Spleen (tissue), 7 donors: Measurements from ENCODE around the gene P2RY13.

ENCODE experiments used
- POLR2A ChIP-seq, 3 donors: fragments of 450-650 bp; IDR thresholded peaks; one replicate each; pipeline ENCODE4 v1.5.1; 2017; ENCODE audit warnings: antibody characterized with exemption in 3 of 3, mild to moderate bottlenecking in 1 of 3
- POLR2AphosphoS5 ChIP-seq, 3 donors: sonication (generic); formaldehyde crosslinking; IDR thresholded peaks; one replicate each; pipeline ENCODE4 v1.5.1; 2017; ENCODE audit warnings: antibody characterized with exemption in 3 of 3
- TF ChIP-seq, protein P1 (sequence below), 11 experiments: fragments of 200-600 bp in 7 of 11; fragments of 450-650 bp in 4 of 11; sonication (generic) in 4 of 11; IDR thresholded peaks in 8 of 11; conservative IDR thresholded peaks in 3 of 11; 1 replicate in 7 of 11; 2 replicates in 4 of 11; pipeline versions ENCODE4 v1.4.0 to v1.8.0; 2016 to 2021; ENCODE audit warnings: antibody characterized with exemption in 11 of 11, inconsistent platforms in 4 of 11, mild to moderate bottlenecking in 1 of 11
- donor health status: DM: no; HTN: no; CAD: no; lungs with moderate emphysema.
- donor health status: DM: no; HTN: no; CAD: no.
- donor health status: DM: no; HTN: no; CAD: no.

DNA sequence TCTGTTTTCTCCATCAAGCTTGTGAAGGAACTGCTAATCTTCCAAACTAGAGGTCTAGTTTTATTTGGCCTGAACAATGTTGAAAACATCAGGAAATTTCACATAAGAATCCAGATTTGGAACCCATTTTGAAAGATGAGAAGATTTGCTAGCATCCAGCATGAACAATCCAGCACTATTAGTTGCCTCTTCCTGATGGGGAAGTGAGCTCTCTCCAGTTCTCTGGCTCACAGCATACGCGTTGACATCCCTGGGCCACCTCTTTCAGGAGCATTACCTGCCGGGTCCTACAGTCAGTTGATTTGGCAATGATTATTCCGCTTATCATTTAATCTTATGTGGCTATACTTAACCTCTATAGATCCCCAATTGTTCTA lies 23.6 kb downstream of the P2RY13 start:
- no peak for TF ChIP-seq POLR2A (IDR thresholded peaks at IDR 0.05)
- TF ChIP-seq, protein P1, sequence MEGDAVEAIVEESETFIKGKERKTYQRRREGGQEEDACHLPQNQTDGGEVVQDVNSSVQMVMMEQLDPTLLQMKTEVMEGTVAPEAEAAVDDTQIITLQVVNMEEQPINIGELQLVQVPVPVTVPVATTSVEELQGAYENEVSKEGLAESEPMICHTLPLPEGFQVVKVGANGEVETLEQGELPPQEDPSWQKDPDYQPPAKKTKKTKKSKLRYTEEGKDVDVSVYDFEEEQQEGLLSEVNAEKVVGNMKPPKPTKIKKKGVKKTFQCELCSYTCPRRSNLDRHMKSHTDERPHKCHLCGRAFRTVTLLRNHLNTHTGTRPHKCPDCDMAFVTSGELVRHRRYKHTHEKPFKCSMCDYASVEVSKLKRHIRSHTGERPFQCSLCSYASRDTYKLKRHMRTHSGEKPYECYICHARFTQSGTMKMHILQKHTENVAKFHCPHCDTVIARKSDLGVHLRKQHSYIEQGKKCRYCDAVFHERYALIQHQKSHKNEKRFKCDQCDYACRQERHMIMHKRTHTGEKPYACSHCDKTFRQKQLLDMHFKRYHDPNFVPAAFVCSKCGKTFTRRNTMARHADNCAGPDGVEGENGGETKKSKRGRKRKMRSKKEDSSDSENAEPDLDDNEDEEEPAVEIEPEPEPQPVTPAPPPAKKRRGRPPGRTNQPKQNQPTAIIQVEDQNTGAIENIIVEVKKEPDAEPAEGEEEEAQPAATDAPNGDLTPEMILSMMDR (IDR thresholded peaks at IDR 0.05 in 8 of 11, conservative IDR thresholded peaks at IDR 0.05 in 3 of 11) = no peak
- TF ChIP-seq POLR2AphosphoS5 (IDR thresholded peaks at IDR 0.05) = no peak
